GM18526 (cell line): ENCODE data around the gene TANC2.

Experiments
- POLR2A ChIP-seq: IDR thresholded peaks from 3 replicates; pipeline ENCODE4 v1.6.1; 2011; ENCODE audit not compliant: insufficient read length; ENCODE audit errors: extremely low read depth

TANC2 gene

DNA sequence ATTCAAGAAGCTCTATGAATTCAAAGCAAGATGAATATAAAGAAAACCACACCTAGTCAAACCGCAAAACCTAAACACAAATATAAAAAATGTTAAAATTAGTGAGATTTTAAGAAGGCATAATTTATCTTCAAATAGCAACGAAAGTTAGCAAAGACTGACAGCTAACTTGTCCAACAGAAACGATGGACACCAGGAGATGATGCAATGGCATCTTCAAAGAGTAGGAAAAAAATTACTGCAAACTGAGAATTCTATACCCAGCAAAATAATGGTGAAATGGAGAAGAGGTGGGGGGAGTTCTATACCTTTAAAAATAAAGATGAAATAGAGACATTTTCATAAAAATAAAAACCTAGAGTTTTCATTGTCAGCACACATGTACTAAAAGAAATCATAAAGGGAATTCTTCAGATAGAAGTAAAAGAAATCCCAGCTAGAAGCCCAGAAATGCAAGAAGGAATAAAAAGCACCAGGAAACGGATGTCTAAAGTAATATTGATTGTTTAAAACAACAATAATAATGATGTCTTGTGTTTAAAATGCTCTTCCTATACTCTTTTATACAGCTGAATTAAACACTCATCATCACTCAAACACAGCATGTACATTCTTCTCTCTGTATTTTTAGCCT, 24.6 kb upstream of the TANC2 start:
- no peak for TF ChIP-seq POLR2A

GRCh38 chr17:62948370-62948769, 17.7 kb upstream of the TANC2 start:
- TF ChIP-seq POLR2A = no peak

DNA sequence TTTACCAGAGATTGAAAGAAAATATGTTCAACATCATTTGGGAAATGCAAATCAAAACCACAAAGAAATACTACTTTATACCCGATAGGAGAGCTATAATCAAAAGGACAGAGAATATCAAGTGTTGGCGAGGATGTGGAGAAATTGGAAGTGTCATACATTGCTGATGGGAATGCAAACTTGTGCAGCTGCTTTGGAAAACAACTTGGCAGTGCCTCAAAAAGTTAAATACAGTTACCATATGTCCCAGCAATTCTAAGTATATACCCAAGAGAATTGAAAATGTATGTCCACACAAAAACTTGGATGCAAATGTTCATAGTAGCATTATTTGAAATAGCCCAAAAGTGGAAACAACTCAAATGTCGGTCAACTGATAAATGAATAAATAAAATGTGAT, 17.0 kb upstream of the TANC2 start:
- no peak for TF ChIP-seq POLR2A

GRCh38 chr17:62950067-62950466, 16.0 kb upstream of the TANC2 start:
- no peak for TF ChIP-seq POLR2A

DNA sequence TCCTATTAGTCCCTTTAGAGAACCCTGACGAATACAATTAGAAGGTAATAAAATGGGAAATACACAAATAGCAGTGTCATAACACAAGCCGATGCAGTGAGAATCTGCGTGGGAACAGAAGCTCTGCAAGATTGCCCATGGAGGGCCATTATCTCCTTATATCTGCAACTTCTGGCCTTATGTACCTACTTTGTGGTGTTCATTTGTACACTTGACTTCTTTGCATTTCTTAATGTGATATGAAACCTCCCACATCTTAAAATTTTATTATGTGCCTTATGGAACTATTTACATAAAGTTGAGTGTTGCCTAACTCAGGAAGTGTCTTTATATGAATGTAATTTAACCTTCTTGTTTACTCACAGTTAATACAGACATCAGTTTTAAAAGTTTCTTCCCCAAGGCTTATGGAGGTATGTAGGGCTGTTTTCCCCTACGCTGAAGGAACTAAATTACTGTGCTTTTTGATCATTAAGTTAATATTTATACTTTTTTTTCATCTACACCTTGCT, 10.1 kb upstream of the TANC2 start:
- no peak for TF ChIP-seq POLR2A

GRCh38 chr17:62963296-62963695, 2.7 kb upstream of the TANC2 start:
- no peak for TF ChIP-seq POLR2A

DNA sequence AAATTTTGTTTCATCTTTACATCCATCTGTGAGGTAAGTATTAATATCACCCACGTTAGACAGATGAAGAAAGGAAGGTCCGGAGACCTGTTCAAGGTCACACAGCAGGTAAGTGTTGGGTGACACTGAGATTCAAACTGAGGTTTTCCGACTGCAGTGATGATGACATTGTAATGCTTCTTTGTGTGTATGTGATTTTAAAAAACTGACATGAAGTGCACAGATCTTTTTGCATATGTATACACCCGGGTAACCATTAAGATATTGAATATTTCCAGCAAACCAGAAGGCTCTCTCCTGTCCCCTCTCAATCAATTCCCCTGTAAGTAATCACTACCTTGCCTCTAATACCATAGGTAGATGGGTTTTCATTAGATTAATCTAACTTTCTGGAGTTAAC, 1.5 kb upstream of the TANC2 start:
- no peak for TF ChIP-seq POLR2A

DNA sequence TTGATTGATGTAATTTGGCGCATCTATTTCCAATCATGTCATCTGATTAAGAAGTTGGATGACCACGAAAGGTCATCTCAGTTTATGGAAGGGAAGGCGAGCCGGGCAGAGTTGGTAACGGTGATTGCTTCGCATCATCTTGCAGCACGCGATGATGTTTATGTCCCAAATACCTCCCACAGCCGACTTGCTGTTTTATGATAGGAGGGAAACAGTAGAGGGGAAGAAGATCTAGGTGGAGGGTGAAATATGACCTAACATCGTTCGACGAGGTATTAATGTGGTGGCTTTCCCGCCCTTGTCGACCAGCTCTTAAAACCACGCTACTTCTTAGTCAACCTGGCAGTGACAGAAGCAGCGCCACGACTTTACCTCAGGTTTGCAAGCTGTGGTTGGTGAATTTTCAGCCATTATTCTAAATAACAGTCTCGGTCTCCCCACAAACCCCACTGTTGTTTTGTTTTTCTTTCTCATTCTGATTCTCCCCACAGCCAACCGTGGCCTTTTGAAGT, 805 bp upstream of the TANC2 start:
- no peak for TF ChIP-seq POLR2A

- TF ChIP-seq POLR2A = no peak
Observed at GRCh38 chr17:62966426-62967204, 580 bp downstream of the TANC2 start.

DNA sequence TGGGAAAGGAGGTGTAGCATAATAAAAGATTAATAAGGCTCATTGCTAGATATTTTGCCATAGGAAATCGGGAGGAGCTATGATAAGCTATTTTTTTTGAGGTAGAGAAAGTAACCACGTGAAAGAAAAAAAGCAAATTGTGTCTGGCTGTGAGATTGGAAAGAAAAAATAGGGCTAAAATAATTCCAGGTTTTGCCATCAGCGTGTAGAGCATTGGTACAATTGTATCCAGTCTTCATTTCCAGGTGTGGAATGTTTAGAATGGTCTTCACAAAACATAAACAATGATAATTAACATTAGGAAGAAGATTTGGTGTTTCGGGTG, 1.1 kb downstream of the TANC2 start:
- TF ChIP-seq POLR2A = no peak

GRCh38 chr17:62968445-62968923, 2.4 kb downstream of the TANC2 start:
- TF ChIP-seq POLR2A = no peak

DNA sequence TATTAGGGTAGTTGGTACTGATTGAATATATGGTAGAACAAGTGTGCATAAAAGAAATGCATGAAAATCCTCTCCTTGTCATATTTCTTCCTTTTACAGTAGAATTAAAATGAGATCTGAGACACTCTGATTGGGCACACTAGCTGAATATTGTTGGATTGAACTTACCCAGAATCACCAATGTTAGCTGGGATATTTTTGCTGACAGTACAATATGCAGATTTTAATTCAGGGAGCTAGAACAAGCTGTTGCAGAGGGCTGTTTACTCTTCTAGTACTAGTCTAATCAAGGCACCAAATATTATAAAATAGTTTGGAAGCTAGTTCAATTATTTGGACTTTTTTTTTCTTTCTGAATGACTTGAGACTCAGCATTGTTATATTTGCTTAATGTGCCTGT, 4.6 kb downstream of the TANC2 start:
- no peak for TF ChIP-seq POLR2A

DNA sequence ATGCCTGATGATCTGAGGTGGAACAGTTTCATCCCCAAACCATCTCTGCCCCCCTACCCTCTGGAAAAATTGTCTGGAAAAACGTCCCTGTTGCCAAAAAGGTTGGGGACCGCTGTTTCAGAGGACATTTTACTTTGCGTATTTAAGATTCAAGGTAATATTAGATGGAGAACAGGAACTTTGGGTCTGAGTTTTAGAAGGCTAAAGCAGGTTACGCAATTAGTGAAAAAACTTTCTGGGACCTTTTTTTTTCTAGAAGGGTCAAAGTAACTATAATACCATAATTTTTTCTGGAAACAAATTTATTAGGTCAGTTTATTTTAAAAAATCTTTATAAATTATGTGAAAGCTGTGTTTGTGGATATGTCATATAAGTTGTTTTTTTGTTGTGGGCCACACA, 5.8 kb downstream of the TANC2 start:
- no peak for TF ChIP-seq POLR2A

GRCh38 chr17:62974788-62975187, 8.8 kb downstream of the TANC2 start:
- no peak for TF ChIP-seq POLR2A

DNA sequence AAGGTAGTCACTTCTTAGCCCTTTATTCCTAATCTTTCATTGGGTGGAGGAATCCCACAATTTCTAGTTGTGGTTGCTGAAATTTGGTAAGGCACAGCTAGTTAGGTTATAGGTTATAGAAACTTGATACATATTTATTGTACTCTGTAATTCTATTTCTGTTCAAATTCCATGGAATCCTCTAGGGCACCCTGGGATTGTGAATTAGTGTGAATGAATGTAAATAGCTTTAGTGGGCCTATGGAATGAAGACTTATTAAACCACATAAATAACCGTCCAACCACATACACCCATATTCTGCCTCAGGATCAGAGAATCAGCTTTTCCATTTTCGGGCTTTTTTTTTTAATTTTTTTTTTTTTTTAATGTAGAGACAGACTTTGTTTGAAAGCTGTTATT, 9.2 kb downstream of the TANC2 start:
- TF ChIP-seq POLR2A = no peak

GRCh38 chr17:62980842-62981241, 14.8 kb downstream of the TANC2 start:
- TF ChIP-seq POLR2A = no peak
